Suprapubic skin (tissue), 4 donors: ENCODE data around the gene VSTM2B. TPM values are rescaled to one million over a fixed set of nuclear protein-coding genes. Genes with fewer than 3 reads are reported as not detected.

Source experiments
- total RNA-seq, 4 donors: library from RNA; depleted of rRNA; stranded (reverse); fragments of >200 nt; gene quantifications; one replicate each; pipeline ENCODE4 v1.1.0, GENCODE V29; 2016

Gene VSTM2B
- total RNA-seq, 4 donors from 2014 or later = not detected

Other genes starting within 250 kb of the VSTM2B start
- gene POP4, start 80.3 kb downstream of the VSTM2B start, total RNA-seq = 10 to 100 TPM; 35.4 to 76.8 (median 62.6) TPM
- 10 to 100 TPM in 2 of 4 donors, 1 to 10 TPM in 2; 4.5 to 18.8 (median 9.7) TPM for gene PLEKHF1, start 139.5 kb downstream of the VSTM2B start, total RNA-seq
- 10 to 100 TPM; 19.6 to 35.8 (median 27.3) TPM for gene C19orf12, start 189.3 kb downstream of the VSTM2B start, total RNA-seq